Left ventricle myocardium inferior (tissue), 1 donor: ENCODE results near the gene EHF. TPM values are rescaled to one million over a fixed set of nuclear protein-coding genes. Genes with fewer than 3 reads are reported as not detected.

Experiments used
- DNase-seq: peaks from one replicate; pipeline ENCODE4 v3.0.0-alpha.2; 2020
- H3K27ac ChIP-seq: fragments of 200-600 bp; replicated peaks from 2 replicates; pipeline ENCODE4 v1.8.0; 2021
- H3K27me3 ChIP-seq: fragments of 200-600 bp; 2 replicates; pipeline ENCODE4 v1.8.0; 2021; ENCODE audit warnings: low read depth
- H3K36me3 ChIP-seq: fragments of 200-600 bp; 2 replicates; pipeline ENCODE4 v1.8.0; 2021
- H3K4me1 ChIP-seq: fragments of 200-600 bp; 2 replicates; pipeline ENCODE4 v1.8.0; 2021
- H3K4me3 ChIP-seq: fragments of 200-600 bp; 2 replicates; pipeline ENCODE4 v1.8.0; 2021; ENCODE audit warnings: mild to moderate bottlenecking, moderate library complexity
- H3K9me3 ChIP-seq: fragments of 200-600 bp; replicated peaks from 2 replicates; pipeline ENCODE4 v1.8.0; 2021
- intact Hi-C: fragments of 100-400 bp; cut with micrococcal nuclease; formaldehyde crosslinking; loops from one replicate; pipeline ENCODE4 v1.11.0; 2022
- long read RNA-seq: library from polyadenylated mRNA; unstranded; transcript quantifications from one replicate; pipeline ENCODE4 v2.0.0, GENCODE V29; 2021
- total RNA-seq: library from RNA; stranded (reverse); fragmentation: NEBNext Ultra II Directional; extraction: Animal tissue kit (Norgen Biotek cat#: 25700); gene quantifications from one replicate; pipeline ENCODE4 v1.2.1, GENCODE V29; 2021
- TF ChIP-seq, protein P1 (sequence below): fragments of 200-600 bp; IDR thresholded peaks from 2 replicates; pipeline ENCODE4 v1.8.0; 2021; ENCODE audit warnings: antibody characterized with exemption, mild to moderate bottlenecking, borderline replicate concordance
- donor health status: DM: no; HTN: yes; CAD: no; lungs with severe emphysema.

The EHF gene
- total RNA-seq: 1.6 TPM
- long read RNA-seq, partial matches to known transcripts: 0 of 3 reads
- long read RNA-seq, other reads (novel, unspliced or antisense): 0 of 3 reads

DNA sequence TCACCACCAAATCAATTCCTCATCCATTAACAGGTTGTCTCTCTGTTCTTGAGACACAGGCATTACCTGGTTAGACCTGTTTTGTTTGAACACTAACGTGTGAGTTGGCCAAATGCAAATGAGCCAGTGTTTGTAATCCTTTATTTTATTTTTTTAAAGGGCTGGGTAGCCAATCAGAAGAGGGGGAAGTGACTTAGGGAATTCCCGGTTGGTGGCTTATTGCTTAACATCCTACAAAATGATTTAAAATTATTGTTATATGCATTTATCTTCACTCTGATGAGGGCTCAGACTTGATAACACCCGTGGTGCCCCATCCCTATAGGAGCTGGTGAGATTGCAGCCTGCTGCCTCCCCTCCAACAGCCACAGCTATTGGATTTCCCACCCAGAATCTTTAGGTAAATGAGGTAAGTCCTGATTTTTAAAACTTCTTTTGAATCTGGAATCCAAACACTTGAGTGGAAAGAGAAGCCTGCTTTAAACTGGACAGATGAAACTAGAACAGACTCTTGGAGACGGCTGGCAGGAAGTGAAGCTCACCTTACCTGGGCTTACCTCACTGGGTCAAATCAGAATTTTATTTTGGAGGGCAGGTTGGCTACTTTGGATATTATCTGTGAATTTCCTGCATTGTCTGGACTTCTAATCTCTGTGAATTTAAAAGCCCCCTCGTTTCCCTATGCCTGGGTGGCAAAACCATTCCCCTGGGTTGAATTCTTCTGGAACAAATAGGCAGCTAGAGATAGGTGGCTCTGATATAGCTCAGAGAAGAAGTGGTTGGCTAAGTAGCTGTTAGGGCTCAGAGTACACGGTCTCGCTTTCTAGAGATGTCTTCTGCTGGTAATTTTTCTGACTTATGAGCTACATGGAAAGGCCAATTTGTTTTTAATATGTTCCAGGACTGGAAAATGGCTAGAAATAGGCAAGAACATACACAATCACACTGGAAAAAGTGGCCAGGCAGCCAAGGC, at the start of gene EHF:
Gene EHF (plus strand): TSS at position 274 of the 973 bp plus-strand sequence. CDS start 21,538 bp downstream, outside the sequence.
- peaks cover 21% of the 10 kb centered on the region for H3K4me1 ChIP-seq
- TF ChIP-seq, protein P1, sequence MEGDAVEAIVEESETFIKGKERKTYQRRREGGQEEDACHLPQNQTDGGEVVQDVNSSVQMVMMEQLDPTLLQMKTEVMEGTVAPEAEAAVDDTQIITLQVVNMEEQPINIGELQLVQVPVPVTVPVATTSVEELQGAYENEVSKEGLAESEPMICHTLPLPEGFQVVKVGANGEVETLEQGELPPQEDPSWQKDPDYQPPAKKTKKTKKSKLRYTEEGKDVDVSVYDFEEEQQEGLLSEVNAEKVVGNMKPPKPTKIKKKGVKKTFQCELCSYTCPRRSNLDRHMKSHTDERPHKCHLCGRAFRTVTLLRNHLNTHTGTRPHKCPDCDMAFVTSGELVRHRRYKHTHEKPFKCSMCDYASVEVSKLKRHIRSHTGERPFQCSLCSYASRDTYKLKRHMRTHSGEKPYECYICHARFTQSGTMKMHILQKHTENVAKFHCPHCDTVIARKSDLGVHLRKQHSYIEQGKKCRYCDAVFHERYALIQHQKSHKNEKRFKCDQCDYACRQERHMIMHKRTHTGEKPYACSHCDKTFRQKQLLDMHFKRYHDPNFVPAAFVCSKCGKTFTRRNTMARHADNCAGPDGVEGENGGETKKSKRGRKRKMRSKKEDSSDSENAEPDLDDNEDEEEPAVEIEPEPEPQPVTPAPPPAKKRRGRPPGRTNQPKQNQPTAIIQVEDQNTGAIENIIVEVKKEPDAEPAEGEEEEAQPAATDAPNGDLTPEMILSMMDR: no peak
- no peak within 1 kb of the TSS for H3K27ac ChIP-seq
- intact Hi-C loops: no loop called here
- no peak within 1 kb of the TSS for H3K4me3 ChIP-seq
- H3K9me3 ChIP-seq: no peaks in the 10 kb centered on the region
- DNase-seq: no peak
- H3K27me3 ChIP-seq: no peaks in the 10 kb centered on the region
- H3K36me3 ChIP-seq: no peaks in the 10 kb centered on the region

DNA sequence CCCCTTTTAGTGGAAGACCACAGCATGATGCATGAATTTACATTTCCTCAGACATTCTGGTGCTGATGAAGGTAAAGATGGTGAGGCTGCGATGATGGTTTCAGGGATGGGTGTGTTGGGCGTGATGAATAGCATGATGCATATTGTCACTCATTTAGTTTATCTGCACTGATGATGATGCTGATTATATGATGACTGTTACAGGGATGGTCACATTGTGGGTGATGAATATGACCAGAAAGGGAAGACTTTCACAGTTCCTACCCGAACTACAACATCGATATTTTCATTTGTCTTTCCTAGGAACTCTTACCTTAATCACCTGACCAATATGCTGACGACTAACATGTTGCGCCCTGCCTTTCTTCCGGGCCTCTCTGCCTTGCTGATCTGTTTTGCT, 47.4 kb upstream of the EHF start:
- Histone ChIP-seq H3K27me3 (peaks cover 81% of the 10 kb centered on the region), H3K9me3 (no peaks in the 10 kb centered on the region), H3K4me3 (no peak overlapping the region), H3K4me1 (no peaks in the 10 kb centered on the region), H3K27ac (no peak overlapping the region), H3K36me3 (no peaks in the 10 kb centered on the region)
- intact Hi-C loops: no loop called here
- TF ChIP-seq, protein P1: no peak
- no peak for DNase-seq

- DNase-seq: no peak
- no peaks in the 10 kb centered on the region for H3K9me3 ChIP-seq
- no peaks in the 10 kb centered on the region for H3K4me1 ChIP-seq
- no peak overlapping the region for H3K27ac ChIP-seq
- TF ChIP-seq, protein P1: no peak
- H3K4me3 ChIP-seq: no peak overlapping the region
- intact Hi-C loops: no loop called here
- H3K27me3 ChIP-seq: peaks cover 86% of the 10 kb centered on the region
- no peaks in the 10 kb centered on the region for H3K36me3 ChIP-seq
Observed at GRCh38 chr11:34575261-34575660, 45.6 kb upstream of the EHF start.

DNA sequence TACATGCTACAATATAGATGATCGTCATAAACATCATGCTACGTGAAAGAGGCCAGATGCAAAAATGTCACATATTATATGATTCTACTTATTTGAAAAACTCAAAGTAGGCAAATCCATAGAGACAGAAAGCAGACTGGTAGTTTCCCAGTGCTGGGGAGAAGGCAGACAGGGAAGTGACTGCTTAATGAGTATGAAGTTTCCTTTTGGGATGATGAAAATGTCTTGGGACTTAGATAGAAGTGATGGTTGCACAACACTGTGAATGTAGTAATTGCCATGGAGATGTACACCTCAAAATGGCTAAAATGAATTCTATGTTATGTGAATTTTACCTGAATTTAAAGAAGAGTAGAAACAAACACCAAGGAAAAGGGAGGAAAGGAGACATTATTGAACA, 45.2 kb upstream of the EHF start:
- H3K9me3 ChIP-seq: no peaks in the 10 kb centered on the region
- TF ChIP-seq, protein P1: no peak
- no peak overlapping the region for H3K27ac ChIP-seq
- DNase-seq: no peak
- intact Hi-C loops: no loop called here
- no peak overlapping the region for H3K4me3 ChIP-seq
- H3K4me1 ChIP-seq: no peaks in the 10 kb centered on the region
- peaks cover 86% of the 10 kb centered on the region for H3K27me3 ChIP-seq
- H3K36me3 ChIP-seq: no peaks in the 10 kb centered on the region

DNA sequence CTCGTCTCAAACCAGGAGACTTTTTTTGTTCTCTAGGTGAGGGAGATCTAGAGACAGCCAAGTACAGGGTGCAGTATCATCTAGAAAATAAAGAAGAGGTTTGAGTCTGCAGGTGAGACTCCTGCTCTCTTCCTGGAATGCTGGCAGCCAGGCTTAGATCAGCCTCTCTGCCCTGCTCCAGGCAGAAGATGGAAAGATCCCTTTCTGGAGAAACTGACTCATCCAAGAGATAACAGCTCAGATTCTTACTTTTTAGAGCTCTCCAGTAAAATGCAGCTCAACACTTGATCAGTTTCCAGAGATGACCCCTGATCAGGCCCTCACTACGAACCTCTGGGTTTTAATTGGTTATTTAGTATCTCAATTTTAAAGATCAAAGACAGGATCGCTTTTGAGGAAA, 44.6 kb upstream of the EHF start:
- Histone ChIP-seq H3K27me3 (peaks cover 87% of the 10 kb centered on the region), H3K4me1 (no peaks in the 10 kb centered on the region), H3K4me3 (no peak overlapping the region), H3K27ac (no peak overlapping the region), H3K36me3 (no peaks in the 10 kb centered on the region), H3K9me3 (no peaks in the 10 kb centered on the region)
- intact Hi-C loops: no loop called here
- no peak for DNase-seq
- TF ChIP-seq, protein P1: no peak
